Neuron (in vitro differentiated cells): ENCODE results near the gene CYREN.
"Not testable (repeated sequence)": the region's sequence is repeated elsewhere in the genome, so short reads cannot be mapped to it uniquely, and the experiment has no call there.

ENCODE experiments used
- H2AFZ ChIP-seq: one replicate; pipeline ENCODE4 v1.6.1; 2013; ENCODE audit warnings: low read depth, mild to moderate bottlenecking, inconsistent platforms, low read length, moderate library complexity
- H3K27me3 ChIP-seq: one replicate; pipeline ENCODE4 v1.6.1; 2013; ENCODE audit warnings: low read length; ENCODE audit not compliant: insufficient read depth
- H3K36me3 ChIP-seq: one replicate; pipeline ENCODE4 v1.6.1; 2013; ENCODE audit warnings: low read length; ENCODE audit not compliant: insufficient read depth
- H3K4me1 ChIP-seq: one replicate; pipeline ENCODE4 v1.6.1; 2013; ENCODE audit warnings: low read length; ENCODE audit not compliant: insufficient read depth
- H3K4me3 ChIP-seq: 2 replicates; pipeline ENCODE4 v1.5.1; 2013; ENCODE audit warnings: mild to moderate bottlenecking, low read length, moderate library complexity
- H3K9me3 ChIP-seq: one replicate; pipeline ENCODE4 v1.6.1; 2013; ENCODE audit warnings: low read length

CYREN gene

DNA sequence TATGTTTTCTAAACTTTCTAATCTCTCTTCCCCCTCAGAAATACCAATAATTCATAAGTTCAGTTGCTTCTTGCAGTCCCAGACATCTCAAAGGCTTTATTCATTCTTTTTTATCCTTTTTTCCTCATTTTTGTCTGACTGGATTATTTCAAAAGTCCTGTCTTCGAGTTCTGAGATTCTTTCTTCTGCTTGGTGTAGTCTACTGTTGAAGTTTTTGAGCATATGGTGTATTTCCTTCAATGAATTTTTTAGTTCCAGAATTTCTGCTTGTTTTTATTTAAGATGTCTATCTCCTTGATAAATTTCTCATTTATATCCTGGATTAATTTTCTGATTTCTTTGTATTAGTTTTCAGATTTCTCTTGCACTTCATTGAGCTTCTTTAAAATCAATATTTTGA, 14.2 kb downstream of the CYREN start:
- H3K27me3 ChIP-seq: no peaks in the 10 kb centered on the region
- peaks cover 9% of the 10 kb centered on the region for H3K4me1 ChIP-seq
- H3K4me3 ChIP-seq: no peak overlapping the region
- H3K36me3 ChIP-seq: peaks cover 7% of the 10 kb centered on the region
- H3K9me3 ChIP-seq: peaks cover 19% of the 10 kb centered on the region
- no peak overlapping the region for H2AFZ ChIP-seq

DNA sequence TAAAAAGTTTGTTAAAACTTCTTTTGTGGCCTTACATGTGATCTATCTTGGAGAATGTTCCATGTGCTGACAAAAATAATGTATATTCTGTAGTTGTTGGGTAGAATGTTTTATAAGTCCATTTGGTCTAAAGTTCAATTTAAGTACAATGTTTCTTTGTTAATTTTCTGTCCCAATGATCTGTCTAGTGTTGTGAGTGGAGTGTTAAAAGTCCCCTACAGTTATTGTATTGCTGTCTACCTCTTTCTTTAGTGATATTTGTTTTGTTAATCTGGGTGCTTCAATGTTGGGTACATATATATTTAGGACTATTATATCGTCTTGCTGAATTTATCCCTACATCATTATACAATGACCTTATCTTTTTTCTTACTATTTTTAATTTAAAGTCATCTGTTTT, 15.8 kb downstream of the CYREN start:
- H3K36me3 ChIP-seq: peaks cover 7% of the 10 kb centered on the region
- H2AFZ ChIP-seq: no peak overlapping the region
- no peaks in the 10 kb centered on the region for H3K4me1 ChIP-seq
- no peak overlapping the region for H3K4me3 ChIP-seq
- peaks cover 19% of the 10 kb centered on the region for H3K9me3 ChIP-seq
- H3K27me3 ChIP-seq: no peaks in the 10 kb centered on the region

DNA sequence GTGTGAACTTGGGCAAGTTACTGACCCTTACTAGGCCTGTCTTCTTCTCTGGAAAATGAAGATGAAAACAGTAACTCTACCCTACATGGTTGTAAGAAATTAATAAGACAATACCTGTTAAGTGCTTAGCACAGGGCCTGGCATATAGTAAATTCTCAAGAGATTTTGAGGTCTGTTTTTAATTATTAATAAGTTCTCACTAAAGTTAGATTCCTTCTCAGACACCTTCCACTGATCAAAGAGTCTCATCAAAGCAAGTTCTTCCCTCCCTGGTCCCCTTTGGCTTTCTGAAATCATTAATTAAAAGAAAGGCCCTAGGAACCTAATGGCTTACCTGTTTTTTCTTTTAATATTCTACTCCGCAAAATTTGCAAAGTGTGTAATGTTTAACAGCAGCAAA, 18.1 kb downstream of the CYREN start:
- Histone ChIP-seq H3K4me3 (no peak overlapping the region), H3K9me3 (peaks cover 6% of the 10 kb centered on the region), H2AFZ (no peak overlapping the region), H3K36me3 (no peaks in the 10 kb centered on the region), H3K27me3 (no peaks in the 10 kb centered on the region), H3K4me1 (no peaks in the 10 kb centered on the region)

DNA sequence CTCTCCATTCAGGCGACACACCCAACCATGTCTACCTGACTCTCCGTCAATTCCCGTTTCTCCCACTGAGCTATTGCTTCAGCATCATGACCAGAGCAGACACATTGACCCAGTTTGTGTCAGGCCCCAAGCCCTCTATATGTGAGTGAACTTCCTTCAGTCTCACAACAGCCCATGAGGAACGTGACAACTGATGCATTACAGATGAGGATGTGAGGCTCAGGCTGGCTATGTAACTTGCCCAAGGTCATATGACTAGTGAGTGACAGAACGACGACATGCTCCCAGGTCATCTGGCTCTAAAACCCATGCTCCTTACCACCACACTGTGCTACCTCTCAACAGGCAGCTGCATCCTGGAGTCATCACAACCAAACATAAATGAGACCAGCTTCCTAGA, 19.0 kb downstream of the CYREN start:
- Histone ChIP-seq H3K36me3 (no peaks in the 10 kb centered on the region), H3K9me3 (peaks cover 2% of the 10 kb centered on the region), H3K4me1 (no peaks in the 10 kb centered on the region), H2AFZ (no peak overlapping the region), H3K4me3 (no peak overlapping the region), H3K27me3 (no peaks in the 10 kb centered on the region)

DNA sequence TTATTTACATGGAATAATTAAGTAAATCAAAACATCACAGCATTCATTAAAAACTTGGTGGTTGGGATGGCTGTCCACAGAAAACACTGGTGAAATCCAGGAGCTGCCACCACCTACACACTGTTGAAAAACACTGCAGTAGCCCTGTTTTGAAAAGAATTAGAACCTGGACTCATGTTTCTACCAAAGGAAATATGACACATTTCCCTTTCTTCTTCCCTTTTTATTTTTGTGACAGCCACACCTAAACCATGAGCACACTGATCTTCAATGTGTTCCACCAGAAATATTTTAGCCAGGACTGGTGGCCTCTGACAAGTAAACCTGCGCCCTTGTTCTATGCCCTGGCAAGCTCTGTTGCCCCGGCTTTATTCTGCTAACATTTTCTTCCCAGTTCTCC, 19.4 kb downstream of the CYREN start:
- Histone ChIP-seq H2AFZ (no peak overlapping the region), H3K27me3 (no peaks in the 10 kb centered on the region), H3K4me1 (no peaks in the 10 kb centered on the region), H3K9me3 (peaks cover 2% of the 10 kb centered on the region), H3K36me3 (no peaks in the 10 kb centered on the region), H3K4me3 (no peak overlapping the region)

DNA sequence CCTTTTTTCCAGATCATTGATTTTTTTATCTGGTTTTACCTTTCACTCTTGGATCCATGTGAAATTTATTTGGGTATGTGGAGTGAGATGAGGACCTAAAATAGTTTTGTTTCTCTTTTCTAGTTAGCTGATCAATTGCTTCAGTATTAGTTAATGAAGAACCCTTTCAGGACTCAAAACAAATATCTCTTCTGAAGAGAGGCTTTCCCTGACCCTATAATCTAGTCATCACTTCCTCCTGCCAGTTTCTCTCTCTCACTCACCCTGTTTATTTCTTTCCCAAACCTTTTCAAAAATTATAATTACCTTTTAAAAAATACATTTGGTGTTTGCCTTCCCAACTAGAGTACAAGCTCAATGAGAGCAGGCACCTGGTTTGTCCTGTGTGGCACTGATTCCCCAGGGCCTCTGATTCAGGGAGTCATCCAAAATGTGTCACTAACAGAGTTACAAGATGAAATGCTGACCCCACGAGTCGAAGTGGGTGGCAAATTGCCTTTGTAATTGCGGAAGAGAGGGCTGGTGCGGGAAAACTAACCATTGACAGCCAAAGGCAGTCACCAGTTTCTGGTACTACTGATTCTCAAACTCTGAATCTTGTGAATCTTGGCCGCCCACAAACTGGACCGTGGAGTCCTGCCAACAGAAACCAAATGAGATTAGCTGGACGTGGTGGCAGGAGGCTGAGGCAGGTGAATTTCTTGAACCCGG, 20.3 kb downstream of the CYREN start:
- no peaks in the 10 kb centered on the region for H3K9me3 ChIP-seq
- no peak overlapping the region for H3K4me3 ChIP-seq

DNA sequence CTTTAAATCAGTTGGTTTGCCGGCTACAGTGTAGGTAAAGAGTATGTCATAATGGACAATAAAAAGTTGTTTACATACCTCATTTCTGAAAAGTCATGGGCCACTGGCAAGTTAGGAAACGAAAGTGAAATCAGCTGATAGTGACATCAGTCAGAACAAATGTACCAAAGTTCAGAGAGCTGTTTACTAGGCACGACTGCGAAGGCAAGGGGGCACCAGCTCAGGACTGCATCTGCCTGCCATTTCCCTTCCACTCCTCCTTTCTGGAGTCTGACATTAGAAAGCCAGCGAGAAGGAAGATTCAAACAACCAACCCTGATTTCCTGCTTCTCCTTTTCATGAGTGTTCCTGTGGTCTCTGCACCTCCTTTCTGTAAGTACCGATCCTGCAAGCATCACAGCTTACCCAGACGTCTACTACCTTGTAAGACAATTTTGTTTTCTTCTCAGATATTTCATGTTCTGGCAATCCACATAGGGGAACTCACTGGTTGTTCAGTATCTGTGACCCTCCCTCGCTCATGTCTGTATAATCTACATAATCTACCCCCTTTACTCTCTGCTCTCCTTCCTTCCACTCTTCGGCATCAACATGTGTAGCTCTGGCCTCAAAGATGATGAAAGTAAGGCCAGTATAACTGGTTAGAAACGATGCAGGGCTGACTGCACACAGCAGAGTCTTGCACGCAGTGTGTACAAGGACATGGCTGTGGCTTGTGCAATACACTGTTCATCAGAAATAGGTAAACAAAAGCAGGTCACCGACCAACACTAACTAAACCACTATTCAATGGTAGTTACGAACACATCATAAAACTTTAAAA, 22.4 kb downstream of the CYREN start, which contains the start of gene TMEM140:
Gene TMEM140 (plus strand): TSS at position 174 of the 823 bp plus-strand sequence. CDS start 16,370 bp downstream, outside the sequence.
- Histone ChIP-seq H2AFZ (no peak within 1 kb of the TSS), H3K4me1 (no peaks in the 10 kb centered on the region), H3K4me3 (no peak within 1 kb of the TSS), H3K27me3 (no peaks in the 10 kb centered on the region), H3K9me3 (no peaks in the 10 kb centered on the region), H3K36me3 (no peaks in the 10 kb centered on the region)

More for the DNA sequence above, 20.3 kb downstream of the CYREN start:
- Histone ChIP-seq H3K27me3 (no peaks in the 10 kb centered on the region), H3K4me1 (no peaks in the 10 kb centered on the region), H2AFZ (no peak overlapping the region), H3K36me3 (no peaks in the 10 kb centered on the region)

DNA sequence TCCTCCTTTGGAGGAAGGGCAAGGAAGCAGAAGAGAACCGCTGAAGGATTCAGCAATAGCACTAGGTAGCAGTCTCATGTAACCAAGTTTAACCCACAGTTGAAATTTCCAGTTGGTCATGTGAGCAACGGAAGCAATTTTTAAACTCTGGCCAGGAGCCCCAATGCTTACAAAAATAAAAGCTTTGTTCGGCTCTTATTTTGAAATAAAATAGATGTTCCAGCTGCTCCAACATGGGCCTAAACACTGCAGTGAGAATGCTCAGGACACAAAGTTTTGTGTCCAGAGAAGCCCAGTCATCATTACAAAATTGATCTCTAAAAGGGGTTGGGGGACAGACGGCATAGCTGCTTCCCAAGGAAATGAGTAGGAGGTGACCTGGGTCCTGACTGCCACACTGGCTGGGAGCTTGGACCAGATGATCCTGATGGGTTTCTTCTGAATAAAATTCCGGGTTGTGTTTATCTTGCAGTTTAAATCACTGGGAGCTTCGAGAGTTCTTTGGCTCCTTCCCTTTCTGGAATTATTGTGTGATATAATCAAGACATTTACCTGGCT, 23.1 kb downstream of the CYREN start:
- H3K27me3 ChIP-seq: no peaks in the 10 kb centered on the region
- H2AFZ ChIP-seq: no peak overlapping the region
- H3K4me3 ChIP-seq: no peak overlapping the region
- H3K4me1 ChIP-seq: no peaks in the 10 kb centered on the region
- H3K36me3 ChIP-seq: no peaks in the 10 kb centered on the region
- H3K9me3 ChIP-seq: no peaks in the 10 kb centered on the region

DNA sequence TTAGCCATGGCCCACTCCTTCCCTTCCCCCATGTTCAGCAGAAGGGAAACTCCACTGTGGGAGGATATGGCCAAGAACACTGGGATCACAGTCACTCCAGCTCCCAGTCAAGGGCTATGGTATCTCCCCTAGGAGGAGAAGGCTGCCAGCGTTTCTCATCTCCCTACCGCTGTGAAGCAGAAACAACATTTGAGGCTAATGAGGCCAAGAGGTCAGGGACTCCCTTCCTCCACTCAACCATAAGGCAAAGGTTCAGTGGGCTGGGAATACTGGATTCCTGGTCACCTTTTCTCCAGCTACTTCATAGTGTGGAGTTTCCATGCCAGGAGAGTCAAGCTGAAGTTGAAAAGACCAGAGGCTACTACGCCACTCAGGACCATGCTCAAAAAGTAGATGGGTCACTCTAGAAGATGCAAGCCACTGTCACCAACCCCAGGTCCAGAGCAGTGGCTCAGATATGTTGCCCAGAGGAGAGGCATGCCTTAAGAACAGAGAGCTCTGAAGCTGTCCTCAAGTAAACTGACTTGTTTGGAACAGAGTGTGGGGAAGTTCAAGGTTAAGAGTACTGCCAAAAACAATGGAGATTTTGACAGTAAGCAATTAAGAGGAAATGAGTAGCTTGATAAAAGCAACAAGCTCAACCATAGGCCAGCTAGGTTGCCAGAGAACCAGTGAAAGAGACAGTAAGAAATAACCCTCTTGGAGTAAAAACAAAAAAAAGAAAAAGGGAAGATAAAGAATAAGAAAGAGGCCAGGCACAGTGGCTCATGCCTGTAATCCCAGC, 26.4 kb downstream of the CYREN start:
- Histone ChIP-seq H2AFZ (no peak overlapping the region), H3K27me3 (no peaks in the 10 kb centered on the region), H3K36me3 (no peaks in the 10 kb centered on the region), H3K9me3 (no peaks in the 10 kb centered on the region), H3K4me3 (no peak overlapping the region), H3K4me1 (no peaks in the 10 kb centered on the region)

DNA sequence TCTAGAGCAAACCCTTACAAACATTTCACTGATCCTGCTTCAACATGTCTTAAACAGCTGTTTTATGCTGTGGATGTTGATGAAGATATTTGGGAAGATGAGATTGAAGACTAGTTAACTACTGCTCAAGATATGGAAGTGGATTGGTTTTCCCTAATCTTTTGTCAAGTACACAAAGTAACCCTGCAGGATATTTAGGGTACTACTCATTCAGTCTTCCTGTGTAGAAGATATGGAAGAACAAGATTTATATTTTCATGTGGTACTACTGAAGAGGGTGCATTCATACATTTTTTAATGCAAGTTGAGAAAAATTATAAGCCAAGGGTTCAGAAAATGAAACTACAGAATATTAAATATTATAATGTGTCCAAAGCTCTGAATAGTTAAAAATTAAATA, 40.9 kb downstream of the CYREN start:
- Histone ChIP-seq H3K4me1 (no peaks in the 10 kb centered on the region), H2AFZ (no peak overlapping the region), H3K9me3 (no peaks in the 10 kb centered on the region), H3K4me3 (no peak overlapping the region), H3K36me3 (no peaks in the 10 kb centered on the region), H3K27me3 (no peaks in the 10 kb centered on the region)

DNA sequence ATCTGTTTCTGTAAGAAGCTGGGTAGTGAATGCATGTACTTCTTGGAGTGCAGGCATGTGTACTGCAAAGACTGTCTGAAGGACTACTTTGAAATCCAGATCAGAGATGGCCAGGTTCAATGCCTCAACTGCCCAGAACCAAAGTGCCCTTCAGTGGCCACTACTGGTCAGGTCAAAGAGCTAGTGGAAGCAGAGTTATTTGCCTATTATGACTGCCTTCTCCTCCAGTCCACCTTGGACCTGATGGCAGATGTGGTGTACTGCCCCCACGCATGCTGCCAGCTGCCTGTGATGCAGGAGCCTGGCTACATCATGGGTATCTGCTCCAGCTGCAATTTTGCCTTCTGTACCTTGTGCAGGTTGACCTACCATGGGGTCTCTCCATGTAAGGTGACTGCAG, 41.6 kb downstream of the CYREN start:
- Histone ChIP-seq H2AFZ (no peak overlapping the region), H3K4me1 (no peaks in the 10 kb centered on the region), H3K4me3 (no peak overlapping the region), H3K36me3 (no peaks in the 10 kb centered on the region), H3K27me3 (no peaks in the 10 kb centered on the region), H3K9me3 (no peaks in the 10 kb centered on the region)

DNA sequence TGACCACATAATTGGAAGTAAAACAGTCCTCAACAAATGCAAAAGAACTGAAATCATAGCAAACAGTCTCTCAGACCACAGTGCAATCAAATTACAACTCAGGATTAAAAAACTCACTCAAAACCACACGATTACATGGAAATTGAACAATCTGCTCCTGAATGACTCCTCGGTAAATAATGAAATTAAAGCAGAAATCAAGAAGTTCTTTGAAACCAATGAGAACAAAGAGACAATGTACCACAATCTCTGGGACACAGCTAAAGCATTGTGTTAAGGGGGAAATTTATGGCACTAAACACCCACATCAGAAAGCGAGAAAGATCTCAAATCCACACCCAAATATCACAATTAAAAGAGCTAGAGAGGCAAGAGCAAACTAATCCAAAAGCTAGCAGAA, 45.9 kb downstream of the CYREN start:
- not testable (repeated sequence) for H3K4me1 ChIP-seq, H2AFZ ChIP-seq, H3K27me3 ChIP-seq, H3K4me3 ChIP-seq, H3K36me3 ChIP-seq, H3K9me3 ChIP-seq

DNA sequence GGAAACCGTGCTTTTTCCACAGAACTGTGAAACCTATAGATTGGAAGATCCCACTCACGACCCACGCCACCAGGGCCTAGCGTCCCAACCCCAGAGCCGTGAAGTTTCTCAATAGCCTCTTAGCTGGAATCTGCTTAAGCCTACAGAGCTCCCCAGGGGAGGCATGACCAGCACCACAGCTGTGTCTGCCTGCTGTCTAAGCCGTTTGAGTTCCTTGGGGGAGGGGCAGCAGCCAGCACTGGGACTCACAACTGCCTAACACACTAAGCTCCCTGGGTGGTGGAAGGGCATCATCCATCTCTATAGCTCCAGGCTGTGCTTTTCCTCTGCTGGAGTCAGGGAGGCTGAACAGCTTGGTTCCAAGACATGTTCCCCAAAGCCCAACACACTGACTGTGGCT, 48.6 kb downstream of the CYREN start:
- H2AFZ ChIP-seq: no peak overlapping the region
- H3K36me3 ChIP-seq: no peaks in the 10 kb centered on the region
- no peak overlapping the region for H3K4me3 ChIP-seq
- no peaks in the 10 kb centered on the region for H3K4me1 ChIP-seq
- H3K27me3 ChIP-seq: no peaks in the 10 kb centered on the region
- peaks cover 6% of the 10 kb centered on the region for H3K9me3 ChIP-seq
